ENCODE data around the gene STX4. TPM values are rescaled to one million over a fixed set of nuclear protein-coding genes. Genes with fewer than 3 reads are reported as not detected.

STX4 gene
- total and polyA plus RNA-seq, 3 experiments from 2014 or later = 34.5 to 55.0 (median 53.0) TPM

DNA sequence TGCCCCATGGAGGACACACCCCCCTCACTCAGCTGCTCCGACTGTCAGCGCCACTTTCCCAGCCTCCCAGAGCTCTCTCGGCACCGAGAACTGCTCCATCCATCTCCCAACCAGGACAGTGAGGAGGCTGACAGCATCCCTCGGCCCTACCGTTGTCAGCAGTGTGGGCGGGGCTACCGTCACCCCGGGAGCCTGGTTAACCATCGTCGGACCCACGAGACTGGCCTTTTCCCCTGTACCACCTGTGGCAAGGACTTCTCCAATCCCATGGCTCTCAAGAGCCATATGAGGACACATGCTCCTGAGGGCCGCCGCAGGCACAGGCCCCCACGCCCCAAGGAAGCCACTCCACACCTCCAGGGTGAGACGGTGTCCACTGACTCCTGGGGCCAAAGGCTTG lies 43.0 kb downstream of the STX4 start:
- no peak overlapping the region for H3K27ac ChIP-seq (ENCODE audit: low read depth, low read length)
- peak overlapping the region in 7 of 8 donors; percentile 28 to 99 (median 77) for H3K27ac Mint-ChIP-seq

DNA sequence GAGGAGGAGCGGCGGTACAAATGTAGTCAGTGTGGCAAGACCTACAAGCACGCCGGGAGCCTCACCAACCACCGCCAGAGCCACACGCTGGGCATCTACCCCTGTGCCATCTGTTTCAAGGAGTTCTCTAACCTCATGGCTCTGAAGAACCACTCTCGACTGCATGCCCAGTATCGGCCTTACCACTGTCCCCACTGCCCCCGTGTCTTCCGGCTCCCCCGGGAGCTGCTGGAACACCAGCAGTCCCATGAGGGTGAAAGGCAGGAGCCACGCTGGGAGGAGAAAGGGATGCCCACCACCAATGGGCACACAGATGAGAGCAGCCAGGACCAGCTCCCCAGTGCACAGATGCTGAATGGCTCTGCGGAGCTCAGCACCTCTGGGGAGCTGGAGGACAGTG lies 43.7 kb downstream of the STX4 start:
- DNase-seq = no peak
- Mint-ChIP-seq H3K36me3 (peaks cover 0 to 82% (median 2%) of the 10 kb centered on the region in 3 donors), H3K9me3 (no peaks in the 10 kb centered on the region), H3K4me1 (peaks cover 29 to 58% (median 32%) of the 10 kb centered on the region in 3 donors), H3K27ac (no peak overlapping the region), H3K27me3 (peaks cover 0 to 3% of the 10 kb centered on the region in 2 donors), H3K4me3 (no peak overlapping the region)
- H3K36me3 ChIP-seq (ENCODE audit: insufficient read depth, low read length) = peaks cover 27% of the 10 kb centered on the region
- no peak overlapping the region for H3K27ac ChIP-seq (ENCODE audit: low read depth, low read length)
- no peak overlapping the region for H3K4me3 ChIP-seq (ENCODE audit: low read length)
- CTCF ChIA-PET = no interaction called here
- no peaks in the 10 kb centered on the region for H3K9me3 ChIP-seq (ENCODE audit: low read length)
- H3K27me3 ChIP-seq (ENCODE audit: insufficient read depth, low read length, poor library complexity, severe bottlenecking) = no peaks in the 10 kb centered on the region
- peaks cover 17% of the 10 kb centered on the region for H3K4me1 ChIP-seq (ENCODE audit: insufficient read depth, low read length)
- POLR2A ChIA-PET = no interaction called here

More for the DNA sequence above, 43.0 kb downstream of the STX4 start:
- H3K4me1 Mint-ChIP-seq = peaks cover 34 to 60% (median 37%) of the 10 kb centered on the region in 3 donors
- Histone ChIP-seq H3K4me1 (ENCODE audit: insufficient read depth, low read length) (peaks cover 24% of the 10 kb centered on the region), H3K27me3 (ENCODE audit: insufficient read depth, low read length, poor library complexity, severe bottlenecking) (no peaks in the 10 kb centered on the region), H3K9me3 (ENCODE audit: low read length) (no peaks in the 10 kb centered on the region), H3K36me3 (ENCODE audit: insufficient read depth, low read length) (peaks cover 27% of the 10 kb centered on the region), H3K4me3 (ENCODE audit: low read length) (no peak overlapping the region)
- CTCF ChIA-PET = interaction anchor here (1.0 kb wide), 1 partner anchor 66 kb away, joined by 3 read pairs; no protein-coding TSS in a partner anchor
- POLR2A ChIA-PET = no interaction called here
- peaks cover 0 to 77% (median 2%) of the 10 kb centered on the region in 3 donors for H3K36me3 Mint-ChIP-seq
- no peaks in the 10 kb centered on the region for H3K9me3 Mint-ChIP-seq
- H3K27me3 Mint-ChIP-seq = peaks cover 0 to 3% of the 10 kb centered on the region in 2 donors
- peak overlapping the region in 6 of 7 donors; percentile 15 to 95 (median 60) for H3K4me3 Mint-ChIP-seq
- no peak for DNase-seq

DNA sequence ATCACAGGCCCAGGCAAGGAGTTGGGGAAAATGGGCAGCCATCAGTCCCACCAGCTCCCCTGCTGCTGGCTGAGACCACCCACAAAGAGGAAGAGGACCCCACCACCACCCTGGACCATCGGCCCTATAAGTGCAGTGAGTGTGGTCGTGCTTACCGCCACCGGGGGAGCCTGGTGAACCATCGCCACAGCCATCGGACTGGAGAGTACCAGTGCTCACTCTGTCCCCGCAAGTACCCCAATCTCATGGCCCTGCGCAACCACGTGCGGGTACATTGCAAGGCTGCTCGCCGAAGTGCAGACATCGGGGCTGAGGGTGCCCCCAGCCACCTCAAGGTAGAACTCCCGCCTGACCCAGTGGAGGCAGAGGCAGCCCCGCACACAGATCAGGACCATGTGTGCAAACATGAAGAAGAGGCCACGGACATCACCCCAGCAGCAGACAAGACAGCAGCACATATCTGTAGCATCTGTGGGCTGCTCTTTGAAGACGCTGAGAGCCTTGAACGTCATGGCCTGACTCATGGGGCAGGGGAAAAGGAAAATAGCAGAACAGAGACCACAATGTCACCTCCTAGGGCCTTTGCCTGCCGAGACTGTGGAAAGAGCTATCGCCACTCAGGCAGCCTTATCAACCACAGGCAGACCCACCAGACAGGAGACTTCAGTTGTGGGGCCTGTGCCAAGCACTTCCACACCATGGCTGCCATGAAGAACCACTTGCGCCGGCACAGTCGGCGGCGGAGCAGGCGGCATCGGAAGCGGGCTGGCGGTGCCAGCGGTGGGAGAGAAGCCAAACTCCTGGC lies 44.4 kb downstream of the STX4 start:
- H3K4me3 Mint-ChIP-seq = no peak overlapping the region
- Histone ChIP-seq H3K4me1 (ENCODE audit: insufficient read depth, low read length) (peaks cover 10% of the 10 kb centered on the region), H3K36me3 (ENCODE audit: insufficient read depth, low read length) (peaks cover 27% of the 10 kb centered on the region), H3K27ac (ENCODE audit: low read depth, low read length) (no peak overlapping the region), H3K9me3 (ENCODE audit: low read length) (no peaks in the 10 kb centered on the region), H3K4me3 (ENCODE audit: low read length) (no peak overlapping the region), H3K27me3 (ENCODE audit: insufficient read depth, low read length, poor library complexity, severe bottlenecking) (no peaks in the 10 kb centered on the region)
- H3K4me1 Mint-ChIP-seq = peaks cover 24 to 55% (median 28%) of the 10 kb centered on the region in 3 donors
- H3K9me3 Mint-ChIP-seq = no peaks in the 10 kb centered on the region
- peaks cover 0 to 83% (median 2%) of the 10 kb centered on the region in 3 donors for H3K36me3 Mint-ChIP-seq
- POLR2A ChIA-PET = no interaction called here
- H3K27me3 Mint-ChIP-seq = peaks cover 0 to 3% of the 10 kb centered on the region in 2 donors
- H3K27ac Mint-ChIP-seq = peak overlapping the region in 1 of 8 donors; percentile 34
- CTCF ChIA-PET = no interaction called here
- DNase-seq = no peak

DNA sequence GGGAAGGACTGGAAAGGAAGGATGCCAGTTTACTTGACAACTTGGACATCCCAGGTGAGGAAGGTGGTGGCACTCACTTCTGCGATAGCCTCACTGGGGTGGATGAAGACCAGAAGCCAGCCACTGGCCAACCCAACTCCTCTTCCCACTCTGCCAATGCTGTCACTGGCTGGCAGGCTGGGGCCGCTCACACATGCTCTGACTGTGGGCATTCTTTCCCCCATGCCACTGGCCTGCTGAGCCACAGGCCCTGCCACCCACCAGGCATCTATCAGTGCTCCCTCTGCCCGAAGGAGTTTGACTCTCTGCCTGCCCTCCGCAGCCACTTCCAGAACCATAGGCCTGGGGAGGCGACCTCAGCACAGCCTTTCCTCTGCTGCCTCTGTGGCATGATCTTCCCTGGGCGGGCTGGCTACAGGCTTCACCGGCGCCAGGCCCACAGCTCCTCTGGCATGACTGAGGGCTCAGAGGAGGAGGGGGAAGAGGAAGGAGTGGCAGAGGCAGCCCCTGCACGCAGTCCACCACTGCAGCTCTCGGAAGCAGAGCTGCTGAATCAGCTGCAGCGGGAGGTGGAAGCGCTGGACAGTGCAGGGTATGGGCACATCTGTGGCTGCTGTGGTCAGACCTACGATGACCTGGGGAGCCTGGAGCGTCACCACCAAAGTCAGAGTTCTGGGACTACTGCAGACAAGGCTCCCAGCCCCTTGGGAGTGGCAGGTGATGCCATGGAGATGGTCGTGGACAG lies 45.4 kb downstream of the STX4 start:
- Histone ChIP-seq H3K27me3 (ENCODE audit: insufficient read depth, low read length, poor library complexity, severe bottlenecking) (no peaks in the 10 kb centered on the region), H3K36me3 (ENCODE audit: insufficient read depth, low read length) (peaks cover 27% of the 10 kb centered on the region), H3K4me1 (ENCODE audit: insufficient read depth, low read length) (peaks cover 10% of the 10 kb centered on the region), H3K4me3 (ENCODE audit: low read length) (no peak overlapping the region), H3K9me3 (ENCODE audit: low read length) (no peaks in the 10 kb centered on the region), H3K27ac (ENCODE audit: low read depth, low read length) (no peak overlapping the region)
- ChIA-PET CTCF (no interaction called here), POLR2A (no interaction called here)
- H3K27me3 Mint-ChIP-seq = peaks cover 0 to 3% of the 10 kb centered on the region in 2 donors
- peaks cover 0 to 84% (median 2%) of the 10 kb centered on the region in 3 donors for H3K36me3 Mint-ChIP-seq
- no peaks in the 10 kb centered on the region for H3K9me3 Mint-ChIP-seq
- peak overlapping the region in 1 of 7 donors; percentile 9 for H3K4me3 Mint-ChIP-seq
- DNase-seq = no peak
- no peak overlapping the region for H3K27ac Mint-ChIP-seq
- peaks cover 24 to 56% (median 27%) of the 10 kb centered on the region in 3 donors for H3K4me1 Mint-ChIP-seq

DNA sequence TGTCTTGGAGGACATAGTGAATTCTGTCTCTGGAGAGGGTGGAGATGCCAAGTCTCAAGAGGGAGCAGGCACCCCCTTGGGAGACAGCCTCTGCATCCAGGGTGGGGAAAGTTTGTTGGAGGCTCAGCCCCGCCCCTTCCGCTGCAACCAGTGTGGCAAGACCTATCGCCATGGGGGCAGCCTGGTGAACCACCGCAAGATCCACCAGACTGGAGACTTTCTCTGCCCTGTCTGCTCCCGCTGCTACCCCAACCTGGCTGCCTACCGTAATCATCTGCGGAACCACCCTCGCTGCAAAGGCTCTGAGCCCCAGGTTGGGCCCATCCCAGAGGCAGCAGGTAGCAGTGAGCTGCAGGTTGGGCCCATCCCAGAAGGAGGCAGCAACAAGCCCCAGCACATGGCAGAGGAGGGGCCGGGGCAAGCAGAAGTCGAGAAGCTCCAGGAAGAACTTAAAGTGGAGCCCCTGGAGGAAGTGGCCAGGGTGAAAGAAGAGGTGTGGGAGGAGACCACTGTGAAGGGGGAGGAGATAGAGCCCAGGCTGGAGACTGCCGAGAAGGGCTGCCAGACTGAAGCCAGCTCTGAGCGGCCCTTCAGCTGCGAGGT lies 46.1 kb downstream of the STX4 start:
- Mint-ChIP-seq H3K4me1 (peaks cover 22 to 55% (median 26%) of the 10 kb centered on the region in 3 donors), H3K9me3 (no peaks in the 10 kb centered on the region), H3K27ac (peak overlapping the region in 2 of 8 donors; percentile 24 to 50), H3K4me3 (peak overlapping the region in 1 of 7 donors; percentile 73), H3K36me3 (peaks cover 0 to 84% (median 2%) of the 10 kb centered on the region in 3 donors), H3K27me3 (peaks cover 0 to 3% of the 10 kb centered on the region in 2 donors)
- Histone ChIP-seq H3K4me3 (ENCODE audit: low read length) (no peak overlapping the region), H3K27ac (ENCODE audit: low read depth, low read length) (no peak overlapping the region), H3K9me3 (ENCODE audit: low read length) (no peaks in the 10 kb centered on the region), H3K27me3 (ENCODE audit: insufficient read depth, low read length, poor library complexity, severe bottlenecking) (no peaks in the 10 kb centered on the region), H3K36me3 (ENCODE audit: insufficient read depth, low read length) (peaks cover 27% of the 10 kb centered on the region), H3K4me1 (ENCODE audit: insufficient read depth, low read length) (peaks cover 10% of the 10 kb centered on the region)
- DNase-seq = no peak
- ChIA-PET POLR2A (no interaction called here), CTCF (no interaction called here)

DNA sequence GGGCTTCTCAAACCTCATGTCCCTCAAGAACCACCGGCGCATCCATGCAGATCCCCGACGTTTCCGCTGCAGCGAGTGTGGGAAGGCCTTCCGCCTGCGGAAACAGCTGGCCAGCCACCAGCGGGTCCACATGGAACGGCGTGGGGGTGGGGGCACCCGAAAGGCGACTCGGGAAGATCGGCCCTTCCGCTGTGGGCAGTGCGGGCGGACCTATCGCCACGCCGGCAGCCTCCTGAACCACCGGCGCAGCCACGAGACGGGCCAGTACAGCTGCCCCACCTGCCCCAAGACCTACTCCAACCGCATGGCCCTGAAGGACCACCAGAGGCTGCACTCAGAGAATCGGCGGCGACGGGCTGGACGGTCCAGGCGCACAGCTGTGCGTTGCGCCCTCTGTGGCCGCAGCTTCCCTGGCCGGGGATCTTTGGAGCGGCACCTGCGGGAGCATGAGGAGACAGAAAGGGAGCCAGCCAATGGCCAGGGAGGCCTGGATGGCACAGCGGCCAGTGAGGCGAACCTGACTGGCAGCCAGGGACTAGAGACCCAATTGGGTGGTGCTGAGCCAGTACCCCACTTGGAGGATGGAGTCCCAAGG lies 46.8 kb downstream of the STX4 start:
- H3K9me3 Mint-ChIP-seq = no peaks in the 10 kb centered on the region
- Histone ChIP-seq H3K27me3 (ENCODE audit: insufficient read depth, low read length, poor library complexity, severe bottlenecking) (no peaks in the 10 kb centered on the region), H3K27ac (ENCODE audit: low read depth, low read length) (no peak overlapping the region), H3K4me1 (ENCODE audit: insufficient read depth, low read length) (peaks cover 5% of the 10 kb centered on the region), H3K36me3 (ENCODE audit: insufficient read depth, low read length) (peaks cover 27% of the 10 kb centered on the region), H3K9me3 (ENCODE audit: low read length) (no peaks in the 10 kb centered on the region), H3K4me3 (ENCODE audit: low read length) (no peak overlapping the region)
- no peak overlapping the region for H3K4me3 Mint-ChIP-seq
- ChIA-PET POLR2A (no interaction called here), CTCF (no interaction called here)
- H3K4me1 Mint-ChIP-seq = peaks cover 15 to 48% (median 19%) of the 10 kb centered on the region in 3 donors
- H3K27ac Mint-ChIP-seq = peak overlapping the region in 1 of 8 donors; percentile 45
- H3K36me3 Mint-ChIP-seq = peaks cover 0 to 78% (median 2%) of the 10 kb centered on the region in 3 donors
- DNase-seq = peak in 1 of 5 donors; percentile 48
- no peaks in the 10 kb centered on the region for H3K27me3 Mint-ChIP-seq

DNA sequence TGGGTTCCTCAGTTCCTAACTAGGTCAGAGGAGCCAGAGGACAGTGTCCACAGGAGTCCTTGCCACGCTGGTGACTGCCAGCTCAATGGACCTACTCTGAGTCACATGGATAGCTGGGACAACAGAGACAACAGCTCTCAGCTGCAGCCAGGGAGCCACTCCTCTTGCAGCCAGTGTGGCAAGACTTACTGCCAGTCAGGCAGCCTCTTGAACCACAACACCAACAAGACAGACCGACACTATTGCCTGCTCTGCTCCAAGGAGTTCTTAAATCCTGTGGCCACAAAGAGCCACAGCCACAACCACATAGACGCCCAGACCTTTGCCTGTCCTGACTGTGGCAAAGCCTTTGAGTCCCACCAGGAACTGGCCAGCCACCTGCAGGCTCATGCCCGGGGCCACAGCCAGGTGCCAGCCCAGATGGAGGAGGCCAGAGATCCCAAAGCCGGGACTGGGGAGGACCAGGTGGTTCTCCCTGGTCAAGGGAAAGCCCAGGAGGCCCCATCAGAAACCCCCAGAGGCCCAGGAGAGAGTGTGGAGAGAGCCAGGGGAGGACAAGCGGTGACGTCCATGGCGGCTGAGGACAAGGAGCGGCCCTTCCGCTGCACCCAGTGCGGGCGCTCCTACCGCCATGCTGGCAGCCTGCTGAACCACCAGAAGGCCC lies 47.5 kb downstream of the STX4 start:
- Histone ChIP-seq H3K27ac (ENCODE audit: low read depth, low read length) (no peak overlapping the region), H3K9me3 (ENCODE audit: low read length) (no peaks in the 10 kb centered on the region), H3K36me3 (ENCODE audit: insufficient read depth, low read length) (peaks cover 27% of the 10 kb centered on the region), H3K4me3 (ENCODE audit: low read length) (no peak overlapping the region), H3K27me3 (ENCODE audit: insufficient read depth, low read length, poor library complexity, severe bottlenecking) (no peaks in the 10 kb centered on the region), H3K4me1 (ENCODE audit: insufficient read depth, low read length) (no peaks in the 10 kb centered on the region)
- Mint-ChIP-seq H3K36me3 (peaks cover 0 to 85% (median 2%) of the 10 kb centered on the region in 3 donors), H3K4me3 (no peak overlapping the region), H3K4me1 (peaks cover 12 to 47% (median 13%) of the 10 kb centered on the region in 3 donors), H3K27ac (peak overlapping the region in 1 of 8 donors; percentile 54), H3K9me3 (no peaks in the 10 kb centered on the region), H3K27me3 (no peaks in the 10 kb centered on the region)
- ChIA-PET POLR2A (no interaction called here), CTCF (no interaction called here)
- DNase-seq = no peak

All from CD8-positive, alpha-beta memory T cell (primary cell).